Neural cell (in vitro differentiated cells): ENCODE data around the gene GFPT1. TPM values are rescaled to one million over a fixed set of nuclear protein-coding genes. Genes with fewer than 3 reads are reported as not detected.

Experiments
- H2AFZ ChIP-seq: fragments of 200-600, 300-800 bp; sonication (generic), shearing (Covaris generic); 2 replicates; pipeline ENCODE4 v1.6.0; 2014; ENCODE audit warnings: low read depth, mild to moderate bottlenecking, antibody characterized with exemption, low read length, moderate library complexity
- H3F3A ChIP-seq: fragments of 200-600 bp; shearing (Covaris generic); 2 replicates; pipeline ENCODE4 v1.6.1; 2016; ENCODE audit warnings: mild to moderate bottlenecking, moderate library complexity, mixed read lengths, antibody characterized with exemption, low read length; ENCODE audit not compliant: insufficient read depth, poor library complexity, severe bottlenecking
- H3K27ac ChIP-seq: fragments of 200-600, 300-800 bp; sonication (generic), shearing (Covaris generic); 2 replicates; pipeline ENCODE4 v1.5.1; 2014; ENCODE audit warnings: mild to moderate bottlenecking, low read length, moderate library complexity
- H3K27me3 ChIP-seq: fragments of 300-800, 200-600 bp; sonication (generic), shearing (Covaris generic); 2 replicates; pipeline ENCODE4 v1.6.0; 2014; ENCODE audit warnings: mild to moderate bottlenecking, low read depth, low read length, moderate library complexity; ENCODE audit not compliant: insufficient read depth
- H3K36me3 ChIP-seq: fragments of 300-800, 200-600 bp; sonication (generic), shearing (Covaris generic); 2 replicates; pipeline ENCODE4 v1.5.1; 2014; ENCODE audit warnings: mild to moderate bottlenecking, antibody characterized with exemption, low read length, moderate library complexity; ENCODE audit not compliant: insufficient read depth
- H3K4me2 ChIP-seq: fragments of 300-800, 200-600 bp; sonication (generic), shearing (Covaris generic); 2 replicates; pipeline ENCODE4 v1.6.0; 2014; ENCODE audit warnings: mild to moderate bottlenecking, low read length
- H3K4me3 ChIP-seq: fragments of 300-800, 200-600 bp; sonication (generic), shearing (Covaris generic); 2 replicates; pipeline ENCODE4 v1.5.1; 2014; ENCODE audit warnings: mild to moderate bottlenecking, low read length, moderate library complexity
- H3K79me2 ChIP-seq: fragments of 200-600 bp; shearing (Covaris generic); replicated peaks from 2 replicates; pipeline ENCODE4 v1.6.0; 2014; ENCODE audit warnings: mild to moderate bottlenecking, low read length, moderate library complexity; ENCODE audit not compliant: insufficient read depth
- H3K9ac ChIP-seq: fragments of 300-800, 200-600 bp; sonication (generic), shearing (Covaris generic); 2 replicates; pipeline ENCODE4 v1.6.1; 2016; ENCODE audit warnings: mild to moderate bottlenecking, low read length, mixed read lengths
- H3K9me2 ChIP-seq: fragments of 200-600 bp; shearing (Covaris generic); 2 replicates; pipeline ENCODE4 v1.6.1; 2016; ENCODE audit warnings: mild to moderate bottlenecking, low read length, mixed read lengths; ENCODE audit not compliant: insufficient read depth
- H3K9me3 ChIP-seq: fragments of 200-600, 300-800 bp; sonication (generic), shearing (Covaris generic); 2 replicates; pipeline ENCODE4 v1.6.1; 2016; ENCODE audit warnings: mild to moderate bottlenecking, mixed run types, low read length, moderate library complexity, mixed read lengths
- H4K20me1 ChIP-seq: fragments of 200-600 bp; shearing (Covaris generic); 2 replicates; pipeline ENCODE4 v1.6.1; 2016; ENCODE audit warnings: mild to moderate bottlenecking, mixed run types; ENCODE audit not compliant: insufficient read depth
- EP300 ChIP-seq: fragments of 450-650 bp; conservative IDR thresholded peaks from 2 replicates; pipeline ENCODE4 v1.6.1; 2014; ENCODE audit warnings: antibody characterized with exemption, mild to moderate bottlenecking, moderate library complexity; ENCODE audit not compliant: poor library complexity, severe bottlenecking
- EZH2 ChIP-seq: fragments of 200-600, 300-800 bp; shearing (Covaris generic), sonication (generic); IDR thresholded peaks from 2 replicates; pipeline ENCODE4 v1.6.1; 2014; ENCODE audit warnings: antibody characterized with exemption, low read length, borderline replicate concordance, mild to moderate bottlenecking; ENCODE audit not compliant: insufficient read depth, poor library complexity, severe bottlenecking
- MXI1 ChIP-seq: fragments of 450-650 bp; conservative IDR thresholded peaks from 2 replicates; pipeline ENCODE4 v1.6.1; 2014; ENCODE audit warnings: antibody characterized with exemption, mild to moderate bottlenecking; ENCODE audit not compliant: poor library complexity, severe bottlenecking
- POLR2AphosphoS5 ChIP-seq: IDR thresholded peaks from 2 replicates; pipeline ENCODE4 v1.6.1; 2012
- RAD21 ChIP-seq: fragments of 450-650 bp; conservative IDR thresholded peaks from 2 replicates; pipeline ENCODE4 v1.6.1; 2014; ENCODE audit warnings: antibody characterized with exemption, mild to moderate bottlenecking, moderate library complexity
- SMC3 ChIP-seq: fragments of 450-650 bp; conservative IDR thresholded peaks from 2 replicates; pipeline ENCODE4 v1.6.1; 2014; ENCODE audit warnings: antibody characterized with exemption, mild to moderate bottlenecking, moderate library complexity; ENCODE audit not compliant: poor library complexity
- TAF1 ChIP-seq: IDR thresholded peaks from 2 replicates; pipeline ENCODE4 v1.6.1; 2012; ENCODE audit warnings: low read depth
- polyA plus RNA-seq: library from polyadenylated mRNA; depleted of rRNA; stranded (reverse); fragments of >200 nt; gene quantifications from 2 replicates; pipeline ENCODE4 v1.2.3, GENCODE V29; 2014
- TF ChIP-seq, protein P1 (sequence below): fragments of 450-650 bp; IDR thresholded peaks from 2 replicates; pipeline ENCODE4 v1.5.1; 2014; ENCODE audit warnings: antibody characterized with exemption, mild to moderate bottlenecking, moderate library complexity; ENCODE audit not compliant: poor library complexity, severe bottlenecking
- TF ChIP-seq, protein P2 (sequence below): IDR thresholded peaks from 2 replicates; pipeline ENCODE4 v1.6.1; 2012; ENCODE audit warnings: borderline replicate concordance

Gene GFPT1
- polyA plus RNA-seq, 1 donor from 2014 or later: 39.4 TPM

DNA sequence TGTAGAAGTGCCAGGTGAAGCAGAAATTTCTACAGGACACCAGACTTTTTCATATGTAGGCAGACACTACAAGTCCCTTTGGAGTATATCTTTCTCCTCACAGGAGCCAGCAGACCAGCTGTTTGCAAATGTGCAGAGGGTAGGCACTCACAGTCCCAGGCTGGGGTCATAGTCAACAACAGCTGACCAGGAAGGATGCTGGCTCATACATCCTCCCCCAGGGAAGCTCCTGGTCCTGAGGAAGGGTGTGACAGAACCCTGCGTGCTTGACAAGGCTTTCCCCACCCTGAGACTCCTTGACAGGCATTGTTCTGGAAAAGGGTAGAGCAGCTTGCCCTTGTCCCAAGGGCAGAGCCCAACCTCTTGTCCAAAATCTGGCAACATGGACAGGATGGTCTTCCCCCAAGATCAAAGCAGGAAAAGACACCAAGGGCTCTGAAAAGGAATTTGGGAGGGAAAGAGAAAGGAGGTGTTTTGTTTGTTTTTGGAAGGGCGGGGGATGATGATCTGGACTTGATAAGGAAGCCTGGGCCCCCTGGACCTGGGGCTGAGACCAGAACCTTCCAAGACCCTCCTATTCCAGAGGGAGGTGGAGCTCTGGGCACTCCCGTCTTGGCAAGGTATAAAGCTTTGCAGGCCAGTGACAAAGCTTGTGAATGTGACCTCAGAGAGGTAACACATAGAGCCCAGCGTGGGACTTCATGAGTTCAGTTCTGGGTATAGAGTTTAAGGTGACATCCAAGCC lies 87.1 kb downstream of the GFPT1 start:
- Histone ChIP-seq H3K27me3 (no peaks in the 10 kb centered on the region), H3K9me3 (no peaks in the 10 kb centered on the region), H3K4me3 (no peak overlapping the region), H3K79me2 (no peaks in the 10 kb centered on the region), H3F3A (no peaks in the 10 kb centered on the region), H3K36me3 (no peaks in the 10 kb centered on the region), H2AFZ (no peak overlapping the region), H3K9ac (no peak overlapping the region), H4K20me1 (no peaks in the 10 kb centered on the region), H3K9me2 (no peaks in the 10 kb centered on the region), H3K27ac (no peak overlapping the region), H3K4me2 (no peak overlapping the region)
- TF ChIP-seq SMC3: no peak
- no peak for TF ChIP-seq RAD21

DNA sequence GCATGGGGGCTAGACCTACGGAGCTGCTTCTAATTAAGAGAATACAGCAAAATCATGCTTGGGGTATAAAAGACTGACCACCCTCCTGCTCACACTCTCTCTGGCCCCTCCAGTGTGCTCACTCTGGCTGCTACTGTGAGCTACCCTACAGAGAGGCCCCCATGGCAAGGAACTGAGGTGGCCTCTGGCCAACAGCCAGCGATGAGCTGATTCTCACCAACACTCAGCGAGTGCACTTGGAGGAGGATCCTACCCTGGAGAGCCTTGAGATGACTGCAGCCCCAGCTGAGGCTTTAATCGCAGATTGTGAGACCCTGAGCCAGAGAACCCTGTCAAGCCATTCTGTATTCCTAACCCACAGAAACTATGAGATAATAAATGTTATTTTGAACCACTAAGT lies 88.2 kb downstream of the GFPT1 start:
- Histone ChIP-seq H3F3A (no peaks in the 10 kb centered on the region), H3K27ac (no peak overlapping the region), H3K79me2 (no peaks in the 10 kb centered on the region), H3K9me3 (no peaks in the 10 kb centered on the region), H3K9me2 (no peaks in the 10 kb centered on the region), H3K9ac (no peak overlapping the region), H2AFZ (no peak overlapping the region), H3K4me3 (no peak overlapping the region), H3K4me2 (no peak overlapping the region), H4K20me1 (no peaks in the 10 kb centered on the region), H3K36me3 (no peaks in the 10 kb centered on the region), H3K27me3 (no peaks in the 10 kb centered on the region)
- TF ChIP-seq, protein P1, sequence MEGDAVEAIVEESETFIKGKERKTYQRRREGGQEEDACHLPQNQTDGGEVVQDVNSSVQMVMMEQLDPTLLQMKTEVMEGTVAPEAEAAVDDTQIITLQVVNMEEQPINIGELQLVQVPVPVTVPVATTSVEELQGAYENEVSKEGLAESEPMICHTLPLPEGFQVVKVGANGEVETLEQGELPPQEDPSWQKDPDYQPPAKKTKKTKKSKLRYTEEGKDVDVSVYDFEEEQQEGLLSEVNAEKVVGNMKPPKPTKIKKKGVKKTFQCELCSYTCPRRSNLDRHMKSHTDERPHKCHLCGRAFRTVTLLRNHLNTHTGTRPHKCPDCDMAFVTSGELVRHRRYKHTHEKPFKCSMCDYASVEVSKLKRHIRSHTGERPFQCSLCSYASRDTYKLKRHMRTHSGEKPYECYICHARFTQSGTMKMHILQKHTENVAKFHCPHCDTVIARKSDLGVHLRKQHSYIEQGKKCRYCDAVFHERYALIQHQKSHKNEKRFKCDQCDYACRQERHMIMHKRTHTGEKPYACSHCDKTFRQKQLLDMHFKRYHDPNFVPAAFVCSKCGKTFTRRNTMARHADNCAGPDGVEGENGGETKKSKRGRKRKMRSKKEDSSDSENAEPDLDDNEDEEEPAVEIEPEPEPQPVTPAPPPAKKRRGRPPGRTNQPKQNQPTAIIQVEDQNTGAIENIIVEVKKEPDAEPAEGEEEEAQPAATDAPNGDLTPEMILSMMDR: no peak
- TF ChIP-seq SMC3 (no peak), TAF1 (no peak), MXI1 (no peak), EP300 (no peak), POLR2AphosphoS5 (no peak), RAD21 (no peak), EZH2 (no peak)
- TF ChIP-seq, protein P2, sequence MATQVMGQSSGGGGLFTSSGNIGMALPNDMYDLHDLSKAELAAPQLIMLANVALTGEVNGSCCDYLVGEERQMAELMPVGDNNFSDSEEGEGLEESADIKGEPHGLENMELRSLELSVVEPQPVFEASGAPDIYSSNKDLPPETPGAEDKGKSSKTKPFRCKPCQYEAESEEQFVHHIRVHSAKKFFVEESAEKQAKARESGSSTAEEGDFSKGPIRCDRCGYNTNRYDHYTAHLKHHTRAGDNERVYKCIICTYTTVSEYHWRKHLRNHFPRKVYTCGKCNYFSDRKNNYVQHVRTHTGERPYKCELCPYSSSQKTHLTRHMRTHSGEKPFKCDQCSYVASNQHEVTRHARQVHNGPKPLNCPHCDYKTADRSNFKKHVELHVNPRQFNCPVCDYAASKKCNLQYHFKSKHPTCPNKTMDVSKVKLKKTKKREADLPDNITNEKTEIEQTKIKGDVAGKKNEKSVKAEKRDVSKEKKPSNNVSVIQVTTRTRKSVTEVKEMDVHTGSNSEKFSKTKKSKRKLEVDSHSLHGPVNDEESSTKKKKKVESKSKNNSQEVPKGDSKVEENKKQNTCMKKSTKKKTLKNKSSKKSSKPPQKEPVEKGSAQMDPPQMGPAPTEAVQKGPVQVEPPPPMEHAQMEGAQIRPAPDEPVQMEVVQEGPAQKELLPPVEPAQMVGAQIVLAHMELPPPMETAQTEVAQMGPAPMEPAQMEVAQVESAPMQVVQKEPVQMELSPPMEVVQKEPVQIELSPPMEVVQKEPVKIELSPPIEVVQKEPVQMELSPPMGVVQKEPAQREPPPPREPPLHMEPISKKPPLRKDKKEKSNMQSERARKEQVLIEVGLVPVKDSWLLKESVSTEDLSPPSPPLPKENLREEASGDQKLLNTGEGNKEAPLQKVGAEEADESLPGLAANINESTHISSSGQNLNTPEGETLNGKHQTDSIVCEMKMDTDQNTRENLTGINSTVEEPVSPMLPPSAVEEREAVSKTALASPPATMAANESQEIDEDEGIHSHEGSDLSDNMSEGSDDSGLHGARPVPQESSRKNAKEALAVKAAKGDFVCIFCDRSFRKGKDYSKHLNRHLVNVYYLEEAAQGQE: no peak
